Fibroblast of skin of left quadriceps (primary cell): ENCODE measurements around the gene IGF1R.

Source experiments
- DNase-seq, 2 experiments: peaks; one replicate each; pipeline ENCODE4 v3.0.0-alpha.2; 2013; ENCODE audit warnings: low read depth in 2 of 2

IGF1R gene

DNA sequence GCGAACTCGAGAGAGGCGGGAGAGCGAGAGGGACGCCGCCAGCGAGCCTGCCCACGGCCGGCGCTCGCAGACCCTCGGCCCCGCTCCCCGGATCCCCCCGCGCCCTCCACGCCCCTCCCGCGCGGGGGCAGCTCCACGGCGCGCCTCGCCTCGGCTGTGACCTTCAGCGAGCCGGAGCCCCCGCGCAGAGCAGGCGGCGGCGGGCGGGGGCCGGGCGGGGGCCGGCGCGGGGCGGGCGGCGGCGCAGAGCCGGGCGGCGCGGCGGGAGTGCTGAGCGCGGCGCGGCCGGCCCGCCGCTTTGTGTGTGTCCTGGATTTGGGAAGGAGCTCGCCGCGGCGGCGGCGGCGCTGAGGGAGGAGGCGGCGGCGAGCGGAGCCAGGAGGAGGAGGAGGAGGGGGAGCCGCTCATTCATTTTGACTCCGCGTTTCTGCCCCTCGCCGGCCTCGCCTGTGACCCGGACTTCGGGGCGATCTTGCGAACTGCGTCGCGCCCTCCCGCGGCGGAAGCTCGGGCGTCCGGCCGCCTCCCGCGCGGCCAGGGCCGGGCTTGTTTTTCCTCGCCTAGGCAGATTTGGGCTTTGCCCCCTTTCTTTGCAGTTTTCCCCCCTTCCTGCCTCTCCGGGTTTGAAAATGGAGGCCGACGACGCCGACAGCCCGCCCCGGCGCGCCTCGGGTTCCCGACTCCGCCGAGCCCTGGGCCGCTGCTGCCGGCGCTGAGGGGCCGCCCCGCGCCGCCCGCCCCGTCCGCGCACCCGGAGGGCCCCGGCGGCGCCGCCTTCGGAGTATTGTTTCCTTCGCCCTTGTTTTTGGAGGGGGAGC is 524 bp downstream of the IGF1R start:
- DNase-seq, result no peak

DNA sequence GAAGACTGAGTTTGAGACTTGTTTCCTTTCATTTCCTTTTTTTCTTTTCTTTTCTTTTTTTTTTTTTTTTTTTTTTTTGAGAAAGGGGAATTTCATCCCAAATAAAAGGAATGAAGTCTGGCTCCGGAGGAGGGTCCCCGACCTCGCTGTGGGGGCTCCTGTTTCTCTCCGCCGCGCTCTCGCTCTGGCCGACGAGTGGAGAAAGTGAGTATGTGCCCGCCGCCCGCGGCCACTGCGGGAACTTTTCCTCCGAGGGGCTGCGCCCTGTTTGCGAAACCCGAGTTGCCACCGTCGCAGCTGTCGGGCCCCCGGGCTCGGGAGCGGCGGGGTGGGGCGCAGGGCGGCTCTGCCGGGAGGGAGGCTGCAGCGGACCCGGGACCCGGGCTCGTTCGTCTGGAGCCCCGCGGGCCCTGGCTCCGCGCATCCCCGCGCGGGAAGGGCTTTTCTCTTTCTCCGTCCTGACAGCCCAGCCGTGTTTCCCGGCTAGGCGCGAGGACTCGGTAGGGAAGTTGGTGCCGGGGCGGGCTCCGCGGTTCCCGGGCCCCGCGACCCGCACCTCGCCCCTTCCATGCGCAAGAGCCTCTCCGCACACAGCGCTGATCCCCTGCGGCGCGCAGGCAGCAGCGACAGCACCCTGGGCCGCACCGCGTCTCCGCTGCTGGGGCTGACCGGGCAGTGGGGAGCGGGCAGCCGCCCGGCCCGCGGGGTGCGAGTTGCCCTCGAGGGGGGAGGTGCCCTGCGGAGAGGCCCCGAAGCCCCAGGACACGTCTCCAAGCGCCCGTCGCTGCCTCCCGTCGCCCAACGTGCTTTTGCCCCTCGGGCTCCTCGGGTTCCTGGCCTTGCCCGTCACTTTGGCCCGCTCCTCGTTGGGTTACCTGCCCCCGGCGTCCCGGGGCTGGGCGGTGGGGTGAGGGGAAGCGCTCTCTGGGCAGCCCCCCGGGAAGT is 1.4 kb downstream of the IGF1R start:
- DNase-seq, result no peak

DNA sequence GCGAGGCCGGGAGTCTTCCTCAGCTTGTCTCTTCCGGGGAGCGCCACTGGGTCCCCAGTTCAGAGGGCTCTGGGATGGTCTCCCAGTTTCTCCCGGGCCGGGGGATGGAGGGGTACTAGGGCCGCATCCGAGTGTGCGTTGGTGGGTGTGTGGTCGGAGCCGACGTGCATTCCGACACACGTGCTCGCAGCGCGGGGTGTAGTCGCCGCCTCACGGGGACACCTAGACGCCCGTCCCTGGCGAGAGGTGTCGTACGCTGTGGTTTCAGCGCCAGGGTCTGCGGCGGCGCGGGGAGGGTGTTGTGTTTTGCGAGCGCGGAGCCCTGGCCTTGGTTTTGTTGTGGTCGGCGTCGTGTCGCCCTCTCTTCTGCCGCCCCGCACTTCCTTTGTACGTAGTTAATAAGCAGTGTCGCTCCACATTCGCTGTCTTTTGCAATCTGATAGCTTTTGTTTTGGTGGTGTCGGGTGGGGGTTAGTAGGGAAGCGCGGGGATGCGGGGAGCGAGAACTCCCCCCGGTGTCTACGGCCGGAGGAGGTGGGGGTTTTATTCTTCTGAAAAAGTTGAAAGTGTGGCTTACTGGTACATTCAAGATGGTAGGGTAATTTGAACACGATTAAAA is 2.2 kb downstream of the IGF1R start:
- no peak for DNase-seq

DNA sequence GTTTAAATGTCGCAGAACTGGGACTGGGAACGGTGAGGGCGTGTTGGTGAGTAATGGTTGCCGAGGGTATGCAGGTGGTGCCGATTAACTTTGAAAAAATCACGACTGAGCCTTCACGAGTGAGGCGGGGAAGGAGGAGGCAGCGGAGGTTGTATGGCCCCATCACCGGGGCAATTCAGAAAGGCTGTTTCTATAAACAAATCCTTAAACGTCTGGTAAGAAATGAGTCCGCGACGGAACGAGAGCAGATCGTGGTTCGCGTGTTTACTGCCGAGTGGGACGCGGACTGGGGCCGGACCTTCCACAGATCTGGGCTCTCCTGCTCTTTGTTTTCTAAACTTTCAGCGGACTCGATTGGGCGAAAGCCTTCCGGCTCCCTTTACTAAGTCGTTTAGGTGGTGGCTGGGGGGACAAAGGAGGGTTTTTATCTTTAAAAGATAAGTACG is 2.7 kb downstream of the IGF1R start:
- DNase-seq, result no peak

DNA sequence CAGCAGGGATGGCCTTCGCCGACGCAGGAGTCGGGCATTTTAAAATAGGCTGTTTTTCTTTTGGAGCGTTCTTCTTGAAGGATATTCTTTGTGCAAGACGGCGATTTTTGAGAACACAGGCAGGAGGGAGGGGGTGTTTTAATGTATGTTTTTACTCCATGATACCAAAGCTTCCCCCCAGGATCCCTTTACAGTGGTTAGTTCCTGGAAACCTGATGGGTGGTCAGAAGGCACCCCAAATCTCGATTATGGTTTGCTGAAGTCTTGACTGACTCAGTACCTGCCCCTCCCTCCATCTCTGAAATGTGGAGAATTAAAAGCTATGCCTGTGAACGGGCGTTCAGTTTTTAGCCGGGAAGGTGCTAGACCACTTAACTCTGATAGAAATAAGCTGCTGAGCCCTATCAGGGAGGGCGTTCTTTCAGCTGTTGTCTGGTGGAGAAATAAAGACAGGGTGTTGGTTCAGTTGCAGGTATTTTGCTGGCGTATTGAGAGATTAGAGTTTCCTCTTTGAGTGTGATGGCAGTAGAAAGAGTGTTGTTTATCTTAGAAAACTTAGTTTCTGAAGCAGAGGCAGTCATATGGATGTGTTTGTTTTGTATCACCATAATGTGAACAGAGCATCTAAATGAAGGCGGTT is 3.4 kb downstream of the IGF1R start:
- no peak for DNase-seq

DNA sequence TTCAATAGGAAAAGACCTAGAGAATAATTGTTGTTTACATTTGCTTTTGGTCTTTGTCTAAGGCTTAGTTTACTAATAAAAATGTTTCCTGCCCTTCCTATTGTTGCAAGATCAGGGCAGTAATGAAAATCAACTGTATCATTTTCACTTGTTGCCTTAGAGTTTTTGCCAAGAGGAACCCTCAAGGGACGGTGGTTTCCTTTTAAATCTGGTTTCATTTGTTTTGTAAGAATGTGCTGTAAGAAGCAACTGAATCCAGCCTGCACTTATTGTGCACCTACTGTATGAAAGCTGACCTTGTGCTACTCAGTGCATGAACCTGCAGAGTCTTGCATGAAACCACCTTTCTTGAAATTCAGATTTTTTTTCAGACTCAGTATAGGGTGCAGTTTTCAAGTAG is 5.3 kb downstream of the IGF1R start:
- no peak for DNase-seq

DNA sequence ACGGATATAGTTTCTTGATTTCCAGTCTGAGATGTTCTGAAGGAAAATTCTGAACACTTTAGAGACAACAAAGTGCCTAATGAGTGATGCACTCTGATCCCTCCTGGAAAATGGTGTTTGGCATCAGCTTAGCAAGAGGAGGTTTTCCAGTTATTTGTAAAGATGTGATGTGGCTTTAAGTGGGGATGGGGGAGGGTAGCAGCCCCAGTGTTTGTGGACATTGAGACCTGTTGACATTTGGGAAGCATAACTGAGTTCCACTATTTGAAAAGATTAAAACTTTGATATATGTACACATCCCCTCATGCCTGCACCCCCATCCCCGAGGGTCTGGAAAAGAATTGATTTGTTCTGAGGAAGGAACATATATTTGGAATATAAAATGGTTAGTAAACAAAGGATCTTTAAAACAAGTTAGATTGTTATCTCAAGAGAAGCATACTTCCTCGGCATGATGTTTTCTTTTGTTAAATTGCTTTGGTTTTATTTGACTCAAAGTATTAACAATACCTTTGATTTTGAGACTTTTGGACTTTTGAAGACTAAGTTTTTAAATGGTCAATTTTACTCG is 6.5 kb downstream of the IGF1R start:
- no peak for DNase-seq

DNA sequence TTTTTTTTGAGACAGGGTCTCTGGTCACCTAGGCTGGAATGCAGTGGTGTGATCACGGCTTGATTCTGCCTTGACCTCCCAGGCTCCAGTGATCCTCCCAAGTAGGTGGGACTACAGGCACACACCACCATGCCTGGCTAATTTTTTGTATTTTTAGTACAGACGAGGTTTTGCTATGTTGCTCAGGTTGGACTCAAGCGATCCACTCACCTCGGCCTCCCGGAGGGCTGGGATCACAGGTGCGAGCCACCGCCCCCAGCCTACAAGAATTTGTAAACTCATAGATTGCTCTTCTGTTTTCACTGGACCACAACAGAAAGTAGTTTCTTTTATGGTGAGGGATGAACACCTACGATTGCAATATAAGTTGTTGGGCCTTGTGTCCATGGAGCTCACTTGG is 7.4 kb downstream of the IGF1R start:
- no peak for DNase-seq

DNA sequence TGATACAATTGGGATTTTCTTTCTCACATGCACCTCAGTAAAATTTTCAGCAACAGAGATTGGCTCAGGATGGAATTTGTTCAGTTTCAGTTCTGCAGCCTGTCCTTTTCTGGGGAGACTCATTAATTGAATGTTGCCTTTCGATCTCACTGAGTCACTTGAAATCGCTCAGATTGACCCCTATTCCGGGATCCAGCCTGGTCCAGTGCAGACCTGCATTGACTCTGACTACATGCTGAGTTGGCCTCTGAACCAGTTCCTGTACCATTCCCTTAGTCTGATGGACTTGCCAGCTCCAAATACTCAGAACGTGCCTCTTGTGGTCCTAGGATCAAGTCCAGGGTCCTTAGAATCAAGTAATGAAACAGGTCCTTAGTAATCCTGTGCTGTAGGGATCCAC is 9.4 kb downstream of the IGF1R start:
- no peak for DNase-seq

DNA sequence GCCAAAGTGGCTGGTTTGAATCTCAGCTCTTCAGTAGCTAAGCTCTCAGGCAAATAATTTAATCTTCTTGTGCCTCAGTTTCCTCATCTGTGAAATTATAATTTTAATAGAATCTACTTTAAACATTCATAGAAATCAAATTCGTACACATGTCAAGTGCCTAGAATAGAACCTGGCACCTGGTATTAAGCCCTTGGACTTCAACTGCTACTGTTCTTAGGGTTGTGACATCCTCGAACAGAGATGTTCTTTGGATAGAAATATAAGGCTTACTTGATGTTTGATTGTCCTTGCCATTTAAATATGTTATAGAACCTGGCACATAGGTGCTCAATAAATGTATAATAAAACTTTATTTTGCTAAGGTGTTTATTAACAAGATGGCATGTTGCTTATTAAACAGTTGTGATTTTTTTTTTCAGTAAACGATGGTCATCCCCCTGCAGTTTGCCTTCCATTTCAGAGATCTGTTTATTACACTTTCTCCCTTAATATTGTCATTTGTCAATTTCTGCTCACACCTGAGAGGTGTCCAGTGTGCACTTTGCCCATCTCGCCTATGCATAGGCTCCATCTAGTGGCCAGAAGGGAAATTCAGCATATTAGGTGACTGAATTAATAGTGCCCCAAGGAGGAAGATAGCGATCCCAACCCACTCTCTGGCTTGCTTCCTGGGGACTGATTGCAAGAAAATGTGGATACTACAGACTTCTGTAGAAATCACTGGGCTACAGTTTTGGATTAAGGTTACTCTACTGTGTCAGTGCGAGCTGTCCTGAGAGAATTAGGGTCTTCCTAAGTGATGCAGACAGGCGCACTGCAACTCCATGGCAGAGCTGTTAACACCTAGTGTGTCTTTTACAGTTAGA is 10.7 kb downstream of the IGF1R start:
- DNase-seq, result no peak

DNA sequence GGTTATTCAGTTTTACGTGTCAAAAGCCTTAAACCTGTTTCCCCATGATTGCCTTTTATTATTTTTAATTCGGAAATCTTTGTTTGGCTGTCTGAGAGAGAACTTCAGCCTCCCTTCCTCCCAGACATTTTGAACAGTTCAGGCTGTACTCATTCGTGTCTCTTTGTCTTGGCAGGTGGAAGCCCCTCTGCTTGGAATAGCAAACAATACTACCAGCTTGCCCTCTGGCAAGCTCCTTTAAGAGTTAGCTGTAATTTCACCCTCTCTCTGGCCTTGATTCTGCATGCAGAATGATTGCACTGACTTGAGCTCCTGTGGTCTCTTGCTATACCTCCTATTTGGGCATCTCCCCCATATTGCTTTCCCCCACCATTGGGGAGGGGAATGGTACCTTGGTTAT is 11.7 kb downstream of the IGF1R start:
- no peak for DNase-seq

DNA sequence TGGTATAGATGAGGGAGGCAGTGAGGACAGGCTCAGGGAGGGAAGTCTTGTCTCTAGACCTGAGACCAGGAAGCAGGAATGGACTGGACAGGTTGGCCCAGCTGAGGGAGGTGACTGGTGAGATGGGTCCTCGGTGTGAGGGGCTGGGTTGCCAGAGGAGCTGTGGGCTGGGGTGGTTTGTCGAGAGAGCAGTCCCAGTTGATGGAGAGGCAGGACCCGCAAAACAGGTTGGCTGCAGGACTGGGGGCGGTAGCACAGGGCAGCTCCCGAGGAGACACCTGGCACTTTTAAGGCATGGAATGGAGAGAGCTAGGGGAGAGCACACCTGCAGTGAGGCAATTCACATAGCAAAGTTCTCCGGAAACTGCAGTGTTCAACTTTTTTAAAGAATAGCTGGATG is 14.7 kb downstream of the IGF1R start:
- DNase-seq, result no peak

DNA sequence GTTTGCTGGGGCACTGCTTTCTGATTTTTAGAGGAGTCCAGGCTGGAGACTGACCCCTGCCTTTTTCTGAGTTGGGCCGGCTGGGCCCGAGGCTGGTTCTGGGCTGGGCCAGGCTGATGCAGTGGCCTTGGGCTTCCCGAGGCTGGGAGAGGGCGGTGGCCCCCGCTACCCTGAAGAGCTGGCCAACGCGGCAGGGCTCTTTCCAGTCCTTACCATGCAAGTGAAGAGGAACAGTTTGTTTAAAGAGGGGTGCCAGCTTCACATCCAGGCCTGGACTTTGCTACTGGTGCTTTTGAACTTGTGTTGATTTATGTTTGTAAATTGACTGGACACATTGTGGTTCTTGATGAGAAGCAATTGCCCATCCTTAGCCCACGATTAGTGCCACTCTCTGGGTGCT is 15.3 kb downstream of the IGF1R start:
- DNase-seq, result no peak

DNA sequence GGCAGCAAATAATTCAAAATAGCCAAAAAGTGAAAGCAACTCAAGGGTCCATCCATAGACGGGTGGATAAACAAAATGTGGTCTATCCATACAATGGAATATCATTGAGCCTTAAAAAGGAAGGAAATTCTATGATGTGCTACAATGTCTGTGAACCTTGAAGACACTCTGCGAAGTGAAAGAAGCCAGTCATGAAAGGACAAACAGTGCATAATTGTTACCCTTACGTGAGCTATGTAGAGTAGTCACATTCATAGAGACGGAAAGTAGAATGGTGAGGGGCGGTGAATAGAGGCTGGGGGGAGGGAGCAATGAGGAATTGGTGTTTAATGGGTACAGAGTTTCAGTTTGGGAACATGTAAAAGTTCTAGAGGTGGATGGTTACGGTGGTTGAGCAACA is 18.1 kb downstream of the IGF1R start:
- DNase-seq, result no peak

DNA sequence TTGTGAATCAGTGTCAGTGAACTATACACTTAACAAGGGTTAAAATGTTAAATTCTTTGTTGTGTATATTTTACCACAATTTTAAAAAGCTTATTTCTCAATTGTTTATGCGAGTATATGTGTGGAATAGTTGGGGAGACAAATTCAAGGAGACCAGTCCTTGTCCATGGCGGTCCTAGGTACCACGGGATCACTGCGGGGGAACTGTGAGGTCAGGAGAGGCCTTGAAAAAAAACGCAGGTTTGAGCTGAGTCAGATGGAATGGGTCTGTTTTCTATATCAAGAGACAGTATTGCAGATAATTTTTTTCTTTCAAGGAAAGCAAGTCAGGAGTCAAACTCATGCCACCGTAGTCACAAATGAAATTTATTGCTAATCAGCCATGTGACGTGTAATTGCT is 18.5 kb downstream of the IGF1R start:
- no peak for DNase-seq

DNA sequence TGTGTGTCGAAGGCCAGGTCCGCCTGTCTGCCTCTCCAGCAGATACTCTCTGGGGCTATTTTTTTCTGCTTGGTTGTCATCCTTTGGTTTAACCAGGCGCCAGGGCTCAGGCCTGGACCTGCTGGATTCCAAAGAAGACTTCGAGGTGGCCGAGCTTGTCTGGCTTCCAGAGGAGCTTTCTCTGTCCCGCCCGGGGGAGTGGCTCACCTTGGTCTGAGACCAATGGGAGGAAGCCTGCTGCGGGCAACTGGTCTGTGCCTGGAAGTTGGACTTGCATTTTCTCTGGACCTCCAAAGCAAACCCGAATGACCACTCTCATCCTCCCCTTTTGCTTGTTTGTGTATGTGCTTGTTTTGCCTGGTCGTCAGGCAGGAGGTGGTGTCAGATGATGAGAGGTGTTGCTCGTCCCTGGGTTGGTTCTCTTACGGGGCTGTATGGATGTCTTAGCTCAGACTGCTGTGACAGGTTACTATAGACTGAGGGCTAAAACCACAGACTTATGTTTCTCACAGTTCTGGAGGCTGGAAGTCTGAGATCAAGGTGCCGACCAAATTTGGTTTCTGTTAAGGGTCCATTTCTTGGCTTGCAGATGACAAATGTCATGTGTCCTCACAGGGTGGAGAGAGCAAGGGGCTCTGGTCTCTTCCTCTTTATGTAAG is 19.3 kb downstream of the IGF1R start:
- no peak for DNase-seq

DNA sequence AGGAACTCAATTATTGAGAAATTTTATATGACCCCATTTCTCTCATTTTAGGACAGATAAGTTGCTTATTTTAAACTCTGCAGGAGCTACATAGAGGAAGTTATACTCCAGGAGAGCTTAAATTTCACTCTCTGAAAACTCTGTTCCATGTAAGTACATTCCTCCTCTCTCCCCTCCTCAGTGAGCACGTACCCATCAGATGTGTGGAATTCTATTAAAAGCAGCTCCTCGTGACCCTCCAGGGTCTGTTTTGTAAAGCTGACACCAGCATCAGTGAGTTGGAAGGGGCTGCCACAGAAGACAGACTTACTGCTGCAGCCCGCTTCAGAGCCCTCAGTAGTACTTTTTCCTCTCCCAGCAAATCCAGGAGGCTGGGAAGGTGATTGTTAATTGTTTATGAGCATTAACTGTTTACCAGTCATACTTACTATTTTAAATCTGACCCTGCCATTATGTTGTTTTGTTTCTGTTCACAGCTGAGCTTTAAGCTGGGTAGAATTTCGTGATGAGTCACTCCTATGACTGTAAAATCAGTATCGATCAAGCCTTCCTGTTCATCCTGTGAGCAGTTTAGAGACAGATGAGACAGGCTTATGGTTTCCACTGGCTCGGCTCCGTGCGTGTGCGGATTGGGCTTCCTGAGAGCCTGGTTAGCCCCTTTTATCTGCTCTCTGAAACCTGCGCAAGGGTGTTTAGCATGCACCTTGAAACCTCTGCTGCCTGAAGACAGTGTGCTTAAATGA is 20.4 kb downstream of the IGF1R start:
- DNase-seq, result peak in 1 of 2 experiments; percentile 29

DNA sequence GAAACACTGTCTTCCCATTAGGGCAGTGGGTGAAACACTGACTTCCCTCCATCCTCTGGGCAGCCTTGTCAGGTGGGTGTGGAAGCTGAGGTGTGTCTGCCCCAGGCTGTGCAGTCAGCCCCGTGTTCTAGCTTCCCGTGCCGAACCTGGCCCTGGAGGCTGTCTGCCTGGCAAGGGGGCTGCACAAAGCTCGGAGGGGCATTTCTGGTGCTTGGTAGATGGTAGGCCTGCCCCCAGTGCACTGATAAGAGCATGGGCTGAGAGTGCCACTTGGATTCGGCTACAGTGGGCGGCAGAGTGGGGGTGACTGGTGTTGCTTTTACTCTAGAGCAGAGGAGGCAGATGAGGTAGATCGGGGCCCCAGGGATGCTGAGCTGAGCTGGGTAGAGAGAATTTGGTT is 21.3 kb downstream of the IGF1R start:
- DNase-seq, result no peak
